Thyroid gland (tissue), 4 donors: ENCODE data around the gene METTL25B. TPM values are rescaled to one million over a fixed set of nuclear protein-coding genes. Genes with fewer than 3 reads are reported as not detected.
A peak's percentile ranks its signal among the peaks of the same experiment; 100 is the strongest.

Experiments
- DNase-seq, 2 donors: peaks; one replicate each; pipeline ENCODE4 v3.0.0-alpha.2; 2019
- H3K27ac ChIP-seq, 3 donors: fragments of 200-600 bp; sonication (generic); 1 replicate in 2 of 3; 2 replicates in 1 of 3; pipeline ENCODE4 v1.5.1; 2016 to 2019; ENCODE audit warnings: mild to moderate bottlenecking in 1 of 3, moderate library complexity in 1 of 3
- H3K27me3 ChIP-seq: fragments of 200-600 bp; sonication (generic); one replicate; pipeline ENCODE4 v1.5.1; 2019
- H3K36me3 ChIP-seq, 2 donors: fragments of 200-600 bp; sonication (generic); one replicate each; pipeline ENCODE4 v1.5.1; 2016 to 2019
- H3K4me1 ChIP-seq, 2 donors: fragments of 200-600 bp; sonication (generic); one replicate each; pipeline ENCODE4 v1.5.1; 2017 to 2019
- H3K4me3 ChIP-seq, 3 donors: fragments of 200-600 bp; sonication (generic); replicated peaks in 1 of 3; 1 replicate in 2 of 3; 2 replicates in 1 of 3; pipeline ENCODE4 v1.5.1; 2016; ENCODE audit warnings: mild to moderate bottlenecking in 1 of 3
- H3K9me3 ChIP-seq: fragments of 200-600 bp; sonication (generic); one replicate; pipeline ENCODE4 v1.5.1; 2017
- POLR2A ChIP-seq, 2 donors: fragments of 450-650 bp; IDR thresholded peaks; one replicate each; pipeline ENCODE4 v1.6.1; 2017; ENCODE audit warnings: antibody characterized with exemption in 2 of 2, mild to moderate bottlenecking in 2 of 2, moderate library complexity in 1 of 2
- WGBS, 2 donors: methylation state at CpG; one replicate each; pipeline ENCODE4 v1.1.5; 2017; 5-methylcytosine and 5-hydroxymethylcytosine counted together
- intact Hi-C: fragments of 100-400 bp; cut with DNase I; formaldehyde crosslinking; loops from one replicate; pipeline ENCODE4 v1.15.1; 2023
- total RNA-seq, 4 donors: library from RNA; depleted of rRNA; stranded (reverse); fragments of >200 nt; gene quantifications; one replicate each; pipeline ENCODE4 v1.2.3, GENCODE V29; 2016
- TF ChIP-seq, protein P1 (sequence below), 6 experiments: fragments of 200-600 bp in 3 of 6; fragments of 450-650 bp in 3 of 6; sonication (generic) in 3 of 6; IDR thresholded peaks; one replicate each; pipeline ENCODE4 v1.5.1; 2016 to 2019; ENCODE audit warnings: antibody characterized with exemption in 6 of 6, mild to moderate bottlenecking in 2 of 6, inconsistent platforms in 1 of 6, moderate library complexity in 1 of 6

The METTL25B gene
- total RNA-seq, 4 donors from 2014 or later, result 15.5 to 33.4 (median 25.3) TPM

DNA sequence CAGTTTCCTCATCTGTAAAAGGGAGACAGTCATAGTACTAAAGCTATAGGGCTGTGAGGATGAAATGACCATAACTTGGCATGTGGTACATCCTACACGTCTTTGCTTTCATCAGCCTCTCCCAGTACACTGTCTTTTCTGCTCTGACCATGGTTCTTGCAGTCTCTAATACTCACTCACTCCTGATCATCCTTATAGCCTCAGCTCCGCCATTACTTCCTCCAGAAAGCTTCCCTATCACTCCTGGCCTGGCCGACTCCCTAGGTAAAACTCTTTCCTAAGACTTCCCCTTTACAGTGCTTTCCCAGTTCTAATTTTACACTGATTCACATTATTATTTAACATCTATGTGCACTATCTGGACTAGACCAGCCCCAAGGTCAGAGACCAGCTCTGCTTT lies 17.6 kb downstream of the METTL25B start:
- Histone ChIP-seq H3K27ac (peak overlapping the region; percentile 93 to 100 (median 99)), H3K4me1 (peaks cover 48 to 52% of the 10 kb centered on the region in 2 donors), H3K27me3 (no peaks in the 10 kb centered on the region), H3K9me3 (no peaks in the 10 kb centered on the region), H3K4me3 (peak overlapping the region in 1 of 3 donors; percentile 99), H3K36me3 (peaks cover 9 to 18% of the 10 kb centered on the region in 2 donors)
- 81 to 82% methylated on average over 3 of the region's 3 CpGs for WGBS, 2 donors
- DNase-seq, result no peak
- no peak for TF ChIP-seq POLR2A (IDR thresholded peaks at IDR 0.05)
- TF ChIP-seq, protein P1, sequence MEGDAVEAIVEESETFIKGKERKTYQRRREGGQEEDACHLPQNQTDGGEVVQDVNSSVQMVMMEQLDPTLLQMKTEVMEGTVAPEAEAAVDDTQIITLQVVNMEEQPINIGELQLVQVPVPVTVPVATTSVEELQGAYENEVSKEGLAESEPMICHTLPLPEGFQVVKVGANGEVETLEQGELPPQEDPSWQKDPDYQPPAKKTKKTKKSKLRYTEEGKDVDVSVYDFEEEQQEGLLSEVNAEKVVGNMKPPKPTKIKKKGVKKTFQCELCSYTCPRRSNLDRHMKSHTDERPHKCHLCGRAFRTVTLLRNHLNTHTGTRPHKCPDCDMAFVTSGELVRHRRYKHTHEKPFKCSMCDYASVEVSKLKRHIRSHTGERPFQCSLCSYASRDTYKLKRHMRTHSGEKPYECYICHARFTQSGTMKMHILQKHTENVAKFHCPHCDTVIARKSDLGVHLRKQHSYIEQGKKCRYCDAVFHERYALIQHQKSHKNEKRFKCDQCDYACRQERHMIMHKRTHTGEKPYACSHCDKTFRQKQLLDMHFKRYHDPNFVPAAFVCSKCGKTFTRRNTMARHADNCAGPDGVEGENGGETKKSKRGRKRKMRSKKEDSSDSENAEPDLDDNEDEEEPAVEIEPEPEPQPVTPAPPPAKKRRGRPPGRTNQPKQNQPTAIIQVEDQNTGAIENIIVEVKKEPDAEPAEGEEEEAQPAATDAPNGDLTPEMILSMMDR (IDR thresholded peaks at IDR 0.05), result no peak
- intact Hi-C loops, result no loop called here

DNA sequence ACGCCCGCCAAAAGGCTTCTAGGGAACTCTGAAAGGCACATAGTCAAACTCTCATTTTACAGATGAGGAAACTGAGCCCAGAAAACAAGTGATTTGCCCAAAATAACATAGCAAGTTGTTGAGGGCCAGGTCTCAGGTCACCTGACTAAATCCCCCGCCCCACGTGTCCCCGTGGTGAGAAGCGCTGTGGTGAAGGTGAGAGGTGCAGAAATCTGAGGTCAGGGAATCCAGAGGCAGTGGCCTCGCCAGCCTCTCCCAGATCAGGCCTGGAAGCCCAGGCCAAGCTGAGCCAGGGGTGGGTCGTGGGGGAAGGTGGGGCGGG lies 18.1 kb downstream of the METTL25B start:
- no peaks in the 10 kb centered on the region for H3K9me3 ChIP-seq
- WGBS, 2 donors, result 54 to 62% methylated on average over 7 to 9 of the region's 9 CpGs
- H3K27ac ChIP-seq, result peak overlapping the region; percentile 93 to 100 (median 99)
- peaks cover 9 to 18% of the 10 kb centered on the region in 2 donors for H3K36me3 ChIP-seq
- intact Hi-C loops, result no loop called here
- no peak for TF ChIP-seq POLR2A (IDR thresholded peaks at IDR 0.05)
- TF ChIP-seq, protein P1 (IDR thresholded peaks at IDR 0.05), result no peak
- H3K4me1 ChIP-seq, result peaks cover 47 to 52% of the 10 kb centered on the region in 2 donors
- peak overlapping the region in 1 of 3 donors; percentile 99 for H3K4me3 ChIP-seq
- no peaks in the 10 kb centered on the region for H3K27me3 ChIP-seq
- no peak for DNase-seq

DNA sequence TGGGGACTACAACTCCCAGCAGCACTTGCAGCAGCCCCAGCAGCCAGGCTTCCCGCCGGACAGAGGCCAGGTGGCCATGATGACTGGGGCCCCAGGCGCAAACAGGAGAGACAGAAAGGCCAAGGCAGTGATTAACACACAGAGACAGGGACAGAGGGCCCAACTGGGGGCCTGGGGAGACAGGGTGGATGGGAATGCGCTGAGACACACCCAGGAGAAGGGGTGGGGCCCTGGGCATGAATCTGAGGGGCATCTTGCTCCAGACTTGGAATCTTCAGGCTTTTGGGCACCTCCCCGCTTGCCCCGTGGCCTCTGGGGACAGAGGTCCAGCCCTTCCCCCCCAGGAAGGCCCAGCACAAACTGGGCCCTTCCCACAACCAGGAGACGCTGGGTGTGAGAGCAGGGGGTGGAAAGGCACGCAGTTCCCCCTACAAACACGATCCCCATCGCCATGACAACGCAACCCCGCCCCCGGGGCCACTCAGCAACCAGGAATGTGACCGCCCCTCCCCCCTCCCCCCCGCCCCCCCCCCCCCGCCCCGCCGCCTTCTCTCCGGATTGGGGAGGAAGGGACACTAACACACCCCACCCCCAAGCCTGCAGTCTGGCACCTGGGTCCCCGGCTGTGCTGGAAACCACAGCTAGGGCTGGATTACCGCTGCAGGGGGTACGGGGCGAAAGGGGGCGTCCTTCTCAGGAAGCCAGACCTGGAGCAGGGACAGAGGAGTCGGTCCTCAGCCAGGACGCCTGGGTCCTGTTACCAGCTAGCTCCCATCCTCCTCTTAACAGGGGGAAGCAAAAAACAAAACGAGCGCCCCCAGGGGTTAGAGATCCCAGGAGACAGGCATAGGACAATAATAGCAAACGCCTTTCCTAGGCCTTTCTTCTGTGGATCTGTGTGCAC lies 18.7 kb downstream of the METTL25B start:
- DNase-seq, result peak; percentile 97 to 98
- peak overlapping the region in 2 of 3 donors; percentile 17 to 99 for H3K4me3 ChIP-seq
- peak overlapping the region; percentile 93 to 100 (median 99) for H3K27ac ChIP-seq
- H3K27me3 ChIP-seq, result no peaks in the 10 kb centered on the region
- WGBS, 2 donors, result 0 to 6% methylated on average over 7 to 12 of the region's 29 CpGs
- peaks cover 42 to 46% of the 10 kb centered on the region in 2 donors for H3K4me1 ChIP-seq
- H3K36me3 ChIP-seq, result peaks cover 9 to 18% of the 10 kb centered on the region in 2 donors
- TF ChIP-seq POLR2A (IDR thresholded peaks at IDR 0.05), result peak; percentile 21 to 68
- TF ChIP-seq, protein P1 (IDR thresholded peaks at IDR 0.05), result peak in 2 of 6 experiments; percentile 14 to 18
- intact Hi-C loops, result no loop called here
- H3K9me3 ChIP-seq, result no peaks in the 10 kb centered on the region

DNA sequence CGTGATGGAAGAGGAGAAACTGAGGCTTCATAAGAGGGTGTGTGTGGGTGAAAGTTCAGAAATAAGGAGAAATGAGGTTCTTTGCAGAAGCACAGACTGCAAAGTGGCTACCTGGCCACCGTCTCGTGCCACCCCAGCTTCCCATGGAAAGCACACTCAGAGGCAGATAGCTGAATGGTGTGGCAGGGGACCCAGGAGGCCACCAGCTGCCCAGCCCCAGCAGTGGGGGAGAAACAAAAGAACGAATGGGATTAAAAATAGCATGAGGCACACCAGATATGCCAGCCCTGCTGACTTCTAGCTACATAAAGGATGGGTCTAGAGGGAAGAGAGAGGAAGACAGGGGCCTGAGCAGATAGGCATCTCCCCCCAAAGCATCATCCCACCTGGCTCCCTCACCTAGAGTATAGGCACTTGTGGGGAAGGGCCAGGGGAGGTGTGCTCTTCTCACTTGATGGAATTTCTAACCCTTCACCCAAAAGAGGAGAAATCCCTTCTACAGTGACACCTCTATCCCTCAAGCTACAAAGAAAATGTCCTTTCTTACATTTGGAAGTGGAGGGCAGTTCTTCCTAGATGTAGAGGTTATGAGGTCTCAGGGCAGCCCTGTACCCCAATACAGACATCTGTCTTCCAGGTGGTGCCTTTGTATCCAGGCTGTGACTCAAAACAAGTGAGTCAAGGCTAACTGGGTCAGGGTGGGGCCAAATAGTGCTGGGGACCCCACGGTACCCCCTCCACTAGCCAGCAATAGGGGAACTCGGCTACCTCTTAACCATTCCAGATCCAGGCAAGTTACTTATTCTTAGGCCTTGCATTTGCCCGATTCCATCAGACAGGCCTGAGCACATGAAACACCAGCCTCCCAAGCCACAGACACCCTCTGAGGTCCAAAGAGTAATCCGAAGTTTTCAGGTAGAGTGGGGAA lies 19.7 kb downstream of the METTL25B start:
- peak overlapping the region in 1 of 3 donors; percentile 99 for H3K4me3 ChIP-seq
- H3K27me3 ChIP-seq, result no peaks in the 10 kb centered on the region
- H3K4me1 ChIP-seq, result peaks cover 48 to 50% of the 10 kb centered on the region in 2 donors
- intact Hi-C loops, result no loop called here
- H3K27ac ChIP-seq, result peak overlapping the region; percentile 93 to 100 (median 99)
- peak in 1 of 2 donors; percentile 2 for DNase-seq
- no peaks in the 10 kb centered on the region for H3K9me3 ChIP-seq
- TF ChIP-seq POLR2A (IDR thresholded peaks at IDR 0.05), result no peak
- TF ChIP-seq, protein P1 (IDR thresholded peaks at IDR 0.05), result no peak
- H3K36me3 ChIP-seq, result peaks cover 8 to 11% of the 10 kb centered on the region in 2 donors
- 10 to 16% methylated on average over 8 of the region's 8 CpGs for WGBS, 2 donors
